Vagina (tissue), 2 donors: ENCODE results near the gene CMTM4. TPM values are rescaled to one million over a fixed set of nuclear protein-coding genes. Genes with fewer than 3 reads are reported as not detected.

Source experiments
- DNase-seq, 2 donors: peaks; one replicate each; pipeline ENCODE4 v3.0.0-alpha.2; 2017; ENCODE audit errors: extremely low spot score in 2 of 2
- H3K27ac ChIP-seq: fragments of 200-600 bp; sonication (generic); one replicate; pipeline ENCODE4 v1.5.1; 2019
- H3K27me3 ChIP-seq: fragments of 200-600 bp; sonication (generic); one replicate; pipeline ENCODE4 v1.5.1; 2019
- H3K36me3 ChIP-seq, 2 donors: fragments of 200-600 bp; sonication (generic); one replicate each; pipeline ENCODE4 v1.5.1; 2017 to 2019
- H3K4me1 ChIP-seq: fragments of 200-600 bp; sonication (generic); one replicate; pipeline ENCODE4 v1.5.1; 2019
- H3K4me3 ChIP-seq, 2 donors: fragments of 200-600 bp; sonication (generic); 1 replicate in 1 of 2; 2 replicates in 1 of 2; pipeline ENCODE4 v1.5.1; 2016 to 2019
- H3K9me3 ChIP-seq: fragments of 200-600 bp; sonication (generic); one replicate; pipeline ENCODE4 v1.5.1; 2019
- CTCF ChIP-seq, 3 experiments: fragments of 450-650 bp in 2 of 3; fragments of 200-600 bp in 1 of 3; sonication (generic) in 1 of 3; IDR thresholded peaks; one replicate each; pipeline ENCODE4 v1.5.1; 2017 to 2019; ENCODE audit warnings: antibody characterized with exemption in 3 of 3, mild to moderate bottlenecking in 2 of 3, moderate library complexity in 2 of 3
- POLR2A ChIP-seq, 2 donors: fragments of 450-650 bp; IDR thresholded peaks; one replicate each; pipeline ENCODE4 v1.6.1; 2017; ENCODE audit warnings: antibody characterized with exemption in 2 of 2, mild to moderate bottlenecking in 2 of 2, moderate library complexity in 2 of 2
- POLR2AphosphoS5 ChIP-seq, 2 donors: sonication (generic); formaldehyde crosslinking; IDR thresholded peaks; one replicate each; pipeline ENCODE4 v1.9.0; 2017; ENCODE audit warnings: antibody characterized with exemption in 2 of 2, mild to moderate bottlenecking in 2 of 2, low read depth in 1 of 2; ENCODE audit not compliant: insufficient read depth in 1 of 2
- intact Hi-C: fragments of 100-400 bp; cut with DNase I; formaldehyde crosslinking; loops from one replicate; pipeline ENCODE4 v1.15.1; 2023
- total RNA-seq: library from RNA; depleted of rRNA; stranded (reverse); fragments of >200 nt; gene quantifications from one replicate; pipeline ENCODE4 v1.2.3, GENCODE V29; 2016

The CMTM4 gene
- total RNA-seq, 1 donor from 2014 or later, result 15.7 TPM

DNA sequence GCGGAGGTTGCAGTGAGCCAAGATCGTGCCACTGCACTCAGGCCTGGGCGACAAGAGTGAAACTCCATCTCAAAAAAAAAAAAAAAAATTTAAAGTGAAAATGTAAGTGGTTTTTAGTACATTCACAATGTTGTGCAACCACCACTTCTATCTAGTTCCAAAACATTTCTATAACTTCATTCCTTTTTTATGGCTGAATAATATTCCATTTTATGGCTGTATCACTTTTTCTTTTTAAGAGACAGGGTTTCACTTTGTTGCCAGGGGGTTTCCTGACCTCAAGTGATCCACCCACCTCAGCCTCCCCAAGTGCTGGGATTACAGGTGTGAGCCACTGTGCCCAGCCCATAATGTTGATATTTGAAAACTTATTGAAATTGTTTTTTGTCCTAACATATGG, 103.7 kb downstream of the CMTM4 start:
- Histone ChIP-seq H3K36me3 (no peaks in the 10 kb centered on the region), H3K27ac (no peak overlapping the region), H3K4me3 (no peak overlapping the region), H3K27me3 (no peaks in the 10 kb centered on the region), H3K4me1 (no peaks in the 10 kb centered on the region), H3K9me3 (no peaks in the 10 kb centered on the region)
- DNase-seq, result no peak
- intact Hi-C loops, result no loop called here
- TF ChIP-seq POLR2AphosphoS5 (IDR thresholded peaks at IDR 0.05; ENCODE audit: insufficient read depth in 1 of 2, low read depth in 1 of 2) (no peak), CTCF (IDR thresholded peaks at IDR 0.05) (no peak), POLR2A (IDR thresholded peaks at IDR 0.05) (no peak)

DNA sequence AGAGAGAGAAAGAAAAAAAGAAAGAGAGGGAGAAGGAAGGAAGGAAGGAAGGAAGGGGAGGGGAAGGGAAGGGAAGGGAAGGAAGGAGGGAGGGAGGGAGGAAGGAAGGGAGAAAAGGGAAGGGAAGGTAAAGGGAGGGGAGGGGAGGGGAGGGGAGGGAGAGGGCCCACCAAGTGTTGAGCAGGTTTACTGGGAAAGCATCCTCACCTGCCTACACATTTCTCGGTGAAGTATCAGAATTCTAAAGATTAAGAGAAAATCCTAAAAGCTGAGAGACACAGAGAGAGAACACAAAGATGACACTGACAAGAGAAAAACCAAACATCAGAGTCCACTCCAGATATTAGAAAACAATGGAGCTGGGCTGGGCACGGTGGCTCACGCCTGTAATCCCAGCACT, 104.3 kb downstream of the CMTM4 start:
- no peak overlapping the region for H3K4me3 ChIP-seq
- intact Hi-C loops, result no loop called here

DNA sequence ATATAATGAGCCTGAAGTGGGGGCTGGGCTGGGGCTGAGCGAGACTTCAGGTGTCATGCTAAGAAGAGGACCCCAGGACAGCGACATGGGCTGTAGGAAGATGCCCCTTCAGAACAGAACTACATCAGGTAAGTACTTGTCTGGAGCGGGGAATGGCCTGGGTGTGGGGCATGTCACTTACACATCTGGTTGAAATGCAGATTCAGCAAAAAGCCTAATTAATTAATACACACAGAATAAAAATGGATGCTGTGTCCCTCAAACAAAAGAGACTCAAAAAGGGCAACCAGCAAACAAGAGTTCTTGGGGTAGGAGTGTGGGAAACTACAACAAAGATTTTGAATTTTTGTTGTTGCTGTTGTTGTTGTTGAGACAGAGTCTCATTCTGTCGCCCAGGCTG, 105.5 kb downstream of the CMTM4 start:
- Histone ChIP-seq H3K4me3 (no peak overlapping the region), H3K4me1 (no peaks in the 10 kb centered on the region), H3K27me3 (no peaks in the 10 kb centered on the region), H3K27ac (no peak overlapping the region), H3K9me3 (no peaks in the 10 kb centered on the region), H3K36me3 (no peaks in the 10 kb centered on the region)
- intact Hi-C loops, result no loop called here
- TF ChIP-seq POLR2A (IDR thresholded peaks at IDR 0.05) (no peak), CTCF (IDR thresholded peaks at IDR 0.05) (no peak), POLR2AphosphoS5 (IDR thresholded peaks at IDR 0.05; ENCODE audit: insufficient read depth in 1 of 2, low read depth in 1 of 2) (no peak)
- DNase-seq, result no peak

More for the DNA sequence above, 104.3 kb downstream of the CMTM4 start:
- no peak overlapping the region for H3K27ac ChIP-seq
- no peak for DNase-seq
- H3K36me3 ChIP-seq, result no peaks in the 10 kb centered on the region
- no peaks in the 10 kb centered on the region for H3K9me3 ChIP-seq
- H3K4me1 ChIP-seq, result no peaks in the 10 kb centered on the region
- H3K27me3 ChIP-seq, result no peaks in the 10 kb centered on the region
- TF ChIP-seq CTCF (IDR thresholded peaks at IDR 0.05) (no peak), POLR2AphosphoS5 (IDR thresholded peaks at IDR 0.05; ENCODE audit: insufficient read depth in 1 of 2, low read depth in 1 of 2) (no peak), POLR2A (IDR thresholded peaks at IDR 0.05) (no peak)

- no peaks in the 10 kb centered on the region for H3K27me3 ChIP-seq
- TF ChIP-seq CTCF (IDR thresholded peaks at IDR 0.05) (no peak), POLR2A (IDR thresholded peaks at IDR 0.05) (no peak), POLR2AphosphoS5 (IDR thresholded peaks at IDR 0.05; ENCODE audit: insufficient read depth in 1 of 2, low read depth in 1 of 2) (no peak)
Observed at GRCh38 chr16:66590322-66590721, 106.2 kb downstream of the CMTM4 start.

GRCh38 chr16:66588981-66589713, 107.4 kb downstream of the CMTM4 start:
- H3K4me1 ChIP-seq, result no peaks in the 10 kb centered on the region
- no peaks in the 10 kb centered on the region for H3K9me3 ChIP-seq
- H3K4me3 ChIP-seq, result no peak overlapping the region
- H3K27me3 ChIP-seq, result no peaks in the 10 kb centered on the region
- intact Hi-C loops, result no loop called here
- TF ChIP-seq CTCF (IDR thresholded peaks at IDR 0.05) (peak in 1 of 3 experiments; percentile 52), POLR2A (IDR thresholded peaks at IDR 0.05) (no peak), POLR2AphosphoS5 (IDR thresholded peaks at IDR 0.05; ENCODE audit: insufficient read depth in 1 of 2, low read depth in 1 of 2) (no peak)
- H3K36me3 ChIP-seq, result no peaks in the 10 kb centered on the region
- no peak for DNase-seq
- no peak overlapping the region for H3K27ac ChIP-seq

More at GRCh38 chr16:66590322-66590721, 106.2 kb downstream of the CMTM4 start:
- no peak overlapping the region for H3K4me3 ChIP-seq
- H3K36me3 ChIP-seq, result no peaks in the 10 kb centered on the region
- H3K9me3 ChIP-seq, result no peaks in the 10 kb centered on the region
- DNase-seq, result no peak
- intact Hi-C loops, result no loop called here
- no peaks in the 10 kb centered on the region for H3K4me1 ChIP-seq
- H3K27ac ChIP-seq, result no peak overlapping the region
